ENCODE measurements around the gene ICAM4. TPM values are rescaled to one million over a fixed set of nuclear protein-coding genes. Genes with fewer than 3 reads are reported as not detected.
A peak's percentile ranks its signal among the peaks of the same experiment; 100 is the strongest.

ICAM4 gene
- total RNA-seq, 2 donors from 2014 or later: 0.78 to 2.2 TPM

- Mint-ChIP-seq H3K4me3 (peak within 1 kb of the TSS; percentile 88), H3K27me3 (no peaks in the 10 kb centered on the region), H3K9me3 (no peaks in the 10 kb centered on the region), H3K4me1 (peaks cover 15% of the 10 kb centered on the region), H3K36me3 (ENCODE audit: low read depth) (peaks cover 57% of the 10 kb centered on the region), H3K27ac (peak within 1 kb of the TSS; percentile 83)
- ATAC-seq (replicated peaks): peak; percentile 91
Measured at GRCh38 chr19:10315335-10316214, 28.8 kb downstream of the ICAM4 start, which contains the start of gene FDX2. Gene FDX2 (minus strand): TSS chr19:10316015. CDS start chr19:10315996, 19 bp downstream.

GRCh38 chr19:10316229-10317044 lies 29.7 kb downstream of the ICAM4 start:
- no peaks in the 10 kb centered on the region for H3K27me3 Mint-ChIP-seq
- peak; percentile 17 for ATAC-seq (replicated peaks)
- peaks cover 15% of the 10 kb centered on the region for H3K4me1 Mint-ChIP-seq
- peak overlapping the region; percentile 88 for H3K4me3 Mint-ChIP-seq
- peak overlapping the region; percentile 83 for H3K27ac Mint-ChIP-seq
- peaks cover 57% of the 10 kb centered on the region for H3K36me3 Mint-ChIP-seq (ENCODE audit: low read depth)
- no peaks in the 10 kb centered on the region for H3K9me3 Mint-ChIP-seq

- H3K27me3 Mint-ChIP-seq: no peaks in the 10 kb centered on the region
- H3K27ac Mint-ChIP-seq: no peak overlapping the region
- H3K4me3 Mint-ChIP-seq: no peak overlapping the region
- no peak for ATAC-seq (replicated peaks)
- H3K4me1 Mint-ChIP-seq: peaks cover 15% of the 10 kb centered on the region
- H3K9me3 Mint-ChIP-seq: no peaks in the 10 kb centered on the region
- peaks cover 64% of the 10 kb centered on the region for H3K36me3 Mint-ChIP-seq (ENCODE audit: low read depth)
Measured at GRCh38 chr19:10317045-10317856, 30.5 kb downstream of the ICAM4 start.

DNA sequence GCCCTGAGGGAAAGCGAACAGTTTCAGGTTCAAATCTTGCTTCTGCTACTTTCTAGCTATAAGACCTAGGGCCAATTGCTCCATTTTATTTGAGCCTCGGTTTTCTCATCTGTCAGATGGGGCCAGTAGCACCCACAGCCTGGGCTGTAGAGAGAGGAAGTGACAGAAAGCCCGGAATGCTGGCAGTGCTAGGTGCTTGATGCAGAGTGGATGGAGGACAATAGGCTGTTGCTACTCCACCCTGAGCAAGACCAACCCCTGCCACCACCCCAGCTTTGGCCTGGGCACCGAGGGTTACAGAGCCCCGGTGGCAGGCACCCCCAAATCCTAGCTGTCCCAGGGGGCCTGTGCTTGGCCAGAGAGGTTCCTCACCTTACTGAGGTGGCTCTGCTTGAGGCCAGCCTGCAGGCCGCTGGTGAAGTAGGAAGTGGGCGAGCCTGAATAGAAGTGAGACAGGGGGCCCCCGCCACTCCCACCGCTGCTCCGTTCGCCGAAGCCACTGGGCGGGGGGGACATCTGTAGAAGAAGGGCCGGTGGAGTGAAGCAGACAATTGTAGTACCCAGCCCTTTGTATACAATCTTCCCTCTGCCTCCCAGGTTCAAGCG lies 31.2 kb downstream of the ICAM4 start:
- Mint-ChIP-seq H3K27ac (no peak overlapping the region), H3K9me3 (no peaks in the 10 kb centered on the region)

DNA sequence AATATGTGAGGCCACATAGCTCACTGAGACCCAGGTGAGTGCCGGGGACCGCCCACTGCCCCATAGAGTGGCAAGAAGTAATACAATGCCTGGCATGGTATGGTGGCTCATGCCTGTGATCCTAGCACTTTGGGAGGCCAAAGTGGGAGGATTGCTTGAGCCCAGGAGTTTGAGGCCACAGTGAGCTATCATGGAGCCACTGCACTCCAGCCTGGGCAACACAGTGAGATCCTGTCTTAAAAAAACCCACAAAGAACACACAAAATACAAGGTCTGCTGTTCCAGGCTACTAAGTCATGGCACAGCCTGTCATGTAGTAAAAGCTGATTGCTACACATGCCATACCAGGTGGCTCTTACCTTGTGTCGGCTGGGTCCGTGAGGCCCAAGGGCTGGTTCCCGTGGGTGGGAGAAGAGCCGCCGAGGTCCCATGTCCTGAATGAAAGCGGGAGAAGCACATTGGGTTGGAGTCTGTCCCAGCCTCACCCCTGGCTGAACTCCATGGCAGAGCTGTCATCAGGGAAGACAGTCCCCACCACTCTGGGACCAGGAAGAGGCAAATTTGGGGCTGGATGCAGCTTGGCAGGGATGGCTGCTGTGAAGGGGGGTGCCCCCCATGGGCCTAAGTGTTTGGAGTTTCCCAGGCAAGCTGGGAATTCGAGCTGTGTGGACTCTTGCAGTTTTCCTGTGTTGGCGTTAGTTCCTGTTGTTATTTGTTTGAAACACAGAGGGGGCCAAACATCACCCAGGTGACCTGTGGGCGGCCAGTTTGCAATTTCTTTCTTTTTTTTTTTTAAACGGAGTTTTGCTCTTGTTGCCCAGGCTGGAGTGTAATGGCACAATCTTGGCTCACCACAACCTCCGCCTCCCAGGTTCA lies 32.3 kb downstream of the ICAM4 start:
- no peaks in the 10 kb centered on the region for H3K27me3 Mint-ChIP-seq
- H3K27ac Mint-ChIP-seq: no peak overlapping the region
- H3K36me3 Mint-ChIP-seq (ENCODE audit: low read depth): peaks cover 75% of the 10 kb centered on the region
- H3K9me3 Mint-ChIP-seq: no peaks in the 10 kb centered on the region
- no peak overlapping the region for H3K4me3 Mint-ChIP-seq
- peaks cover 15% of the 10 kb centered on the region for H3K4me1 Mint-ChIP-seq
- ATAC-seq (replicated peaks): no peak

More for the DNA sequence above, 31.2 kb downstream of the ICAM4 start:
- no peak for ATAC-seq (replicated peaks)
- H3K4me1 Mint-ChIP-seq: peaks cover 15% of the 10 kb centered on the region
- H3K36me3 Mint-ChIP-seq (ENCODE audit: low read depth): peaks cover 69% of the 10 kb centered on the region
- no peak overlapping the region for H3K4me3 Mint-ChIP-seq
- H3K27me3 Mint-ChIP-seq: no peaks in the 10 kb centered on the region

DNA sequence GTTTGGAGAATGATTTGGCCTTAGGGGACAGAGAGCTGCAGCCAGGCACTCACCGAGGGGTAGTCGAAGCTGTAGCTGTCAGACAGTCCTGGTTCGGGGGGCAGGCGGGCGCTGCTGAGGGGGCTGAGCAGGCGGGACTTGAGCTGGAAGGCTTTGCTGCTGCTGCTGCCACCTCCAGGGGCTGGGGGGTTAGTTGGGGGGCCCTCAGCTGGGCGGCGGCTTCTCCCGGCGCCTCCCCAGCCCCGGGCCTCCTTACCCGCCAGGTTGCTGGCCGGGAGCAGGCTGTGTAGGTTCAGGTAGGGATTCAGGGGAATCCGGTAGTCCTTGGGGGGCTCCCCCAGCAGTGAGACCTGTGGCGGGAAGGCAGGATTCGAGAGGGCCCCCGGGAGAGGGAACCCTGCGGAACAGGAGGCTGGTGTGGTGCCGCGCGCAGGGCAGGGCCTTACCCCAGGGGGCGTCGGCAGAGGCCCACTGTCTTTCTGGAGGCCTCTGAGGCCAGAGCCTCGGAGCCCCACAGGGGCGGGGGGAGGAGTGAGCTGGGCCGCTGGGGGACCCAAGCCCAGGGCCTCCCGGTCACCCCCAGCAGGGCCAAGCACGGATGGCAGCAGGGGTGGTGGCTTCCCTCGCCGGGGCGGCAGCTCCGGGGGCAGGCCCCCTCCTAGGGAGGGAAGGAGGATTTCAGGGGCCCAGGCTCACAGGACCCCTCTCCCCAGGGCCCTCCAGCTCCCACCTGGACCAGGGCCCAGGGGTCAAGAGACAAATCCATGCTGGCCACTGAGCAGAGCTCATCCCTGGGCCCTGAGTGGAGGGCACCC lies 34.1 kb downstream of the ICAM4 start:
- Mint-ChIP-seq H3K27ac (no peak overlapping the region), H3K27me3 (no peaks in the 10 kb centered on the region), H3K9me3 (no peaks in the 10 kb centered on the region), H3K4me3 (no peak overlapping the region), H3K4me1 (peaks cover 6% of the 10 kb centered on the region), H3K36me3 (ENCODE audit: low read depth) (peaks cover 84% of the 10 kb centered on the region)
- no peak for ATAC-seq (replicated peaks)

- H3K4me3 Mint-ChIP-seq: no peak overlapping the region
- no peaks in the 10 kb centered on the region for H3K4me1 Mint-ChIP-seq
- no peak overlapping the region for H3K27ac Mint-ChIP-seq
- H3K27me3 Mint-ChIP-seq: no peaks in the 10 kb centered on the region
- H3K9me3 Mint-ChIP-seq: no peaks in the 10 kb centered on the region
- peaks cover 84% of the 10 kb centered on the region for H3K36me3 Mint-ChIP-seq (ENCODE audit: low read depth)
- ATAC-seq (replicated peaks): no peak
Measured at GRCh38 chr19:10321417-10321797, 34.7 kb downstream of the ICAM4 start.

GRCh38 chr19:10321874-10322835 lies 35.4 kb downstream of the ICAM4 start:
- H3K27ac Mint-ChIP-seq: no peak overlapping the region
- H3K4me1 Mint-ChIP-seq: no peaks in the 10 kb centered on the region
- ATAC-seq (replicated peaks): no peak

GRCh38 chr19:10325732-10326131 lies 39.0 kb downstream of the ICAM4 start:
- peaks cover 91% of the 10 kb centered on the region for H3K36me3 Mint-ChIP-seq (ENCODE audit: low read depth)
- ATAC-seq (replicated peaks): no peak
- no peaks in the 10 kb centered on the region for H3K9me3 Mint-ChIP-seq
- H3K4me3 Mint-ChIP-seq: no peak overlapping the region
- H3K27ac Mint-ChIP-seq: no peak overlapping the region
- H3K4me1 Mint-ChIP-seq: no peaks in the 10 kb centered on the region
- H3K27me3 Mint-ChIP-seq: no peaks in the 10 kb centered on the region

More at GRCh38 chr19:10321874-10322835, 35.4 kb downstream of the ICAM4 start:
- Mint-ChIP-seq H3K9me3 (no peaks in the 10 kb centered on the region), H3K27me3 (no peaks in the 10 kb centered on the region), H3K36me3 (ENCODE audit: low read depth) (peaks cover 84% of the 10 kb centered on the region), H3K4me3 (no peak overlapping the region)

- H3K4me1 Mint-ChIP-seq: peaks cover 4% of the 10 kb centered on the region
Measured at GRCh38 chr19:10327793-10328192, 41.0 kb downstream of the ICAM4 start.

DNA sequence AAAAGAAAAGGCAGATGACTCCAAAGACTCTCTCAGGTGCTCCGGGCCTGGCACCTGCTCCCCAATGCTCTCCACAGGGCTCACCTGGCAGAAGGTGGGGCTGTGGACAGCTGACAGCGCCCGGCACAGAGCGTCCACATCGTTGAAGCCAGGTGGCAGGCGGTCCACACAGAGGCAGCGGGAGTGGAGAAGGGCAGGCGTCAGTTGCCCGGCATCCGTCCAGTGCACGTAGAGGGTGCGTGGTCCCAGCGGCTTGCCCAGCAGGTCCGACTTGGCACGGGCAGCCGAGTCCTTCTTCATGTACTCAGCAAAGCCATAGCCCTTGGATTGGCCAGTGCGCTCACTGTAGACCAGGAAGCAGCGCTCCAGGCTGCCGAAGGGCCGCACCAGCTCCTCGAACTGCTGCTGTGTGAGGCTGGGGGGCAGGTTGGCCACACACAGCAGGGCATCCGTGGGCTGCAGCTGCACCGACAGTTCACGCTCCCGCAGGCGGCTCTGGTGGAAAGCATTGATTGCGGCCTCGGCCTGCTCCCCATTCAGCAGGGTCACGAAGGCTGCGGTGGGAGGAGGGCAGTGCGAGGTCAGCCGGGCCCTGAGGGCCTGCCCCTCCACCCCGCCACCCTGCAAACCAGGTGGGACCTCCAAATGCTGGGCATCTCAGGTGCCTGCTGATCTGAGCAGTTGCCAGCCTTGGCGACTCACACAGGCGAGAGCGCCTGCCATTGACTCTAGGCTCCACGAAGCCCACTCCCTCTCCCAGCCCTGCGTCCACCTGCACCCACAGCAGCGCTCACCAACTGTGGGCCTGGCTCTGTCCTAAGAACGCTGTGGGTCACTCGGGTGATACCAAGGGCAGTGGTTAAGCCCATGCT lies 42.0 kb downstream of the ICAM4 start:
- peaks cover 95% of the 10 kb centered on the region for H3K36me3 Mint-ChIP-seq (ENCODE audit: low read depth)
- H3K27ac Mint-ChIP-seq: no peak overlapping the region
- ATAC-seq (replicated peaks): no peak
- H3K4me3 Mint-ChIP-seq: no peak overlapping the region
- peaks cover 4% of the 10 kb centered on the region for H3K4me1 Mint-ChIP-seq
- H3K9me3 Mint-ChIP-seq: no peaks in the 10 kb centered on the region
- no peaks in the 10 kb centered on the region for H3K27me3 Mint-ChIP-seq

More at GRCh38 chr19:10327793-10328192, 41.0 kb downstream of the ICAM4 start:
- Mint-ChIP-seq H3K9me3 (no peaks in the 10 kb centered on the region), H3K27ac (no peak overlapping the region), H3K36me3 (ENCODE audit: low read depth) (peaks cover 95% of the 10 kb centered on the region), H3K4me3 (no peak overlapping the region), H3K27me3 (no peaks in the 10 kb centered on the region)
- no peak for ATAC-seq (replicated peaks)
